Effector memory CD4-positive, alpha-beta T cell (primary cell): ENCODE measurements around the gene RBM11.

Source experiments
- DNase-seq, 3 donors: peaks; one replicate each; pipeline ENCODE4 v3.0.0-alpha.2; 2020
- H3K27ac ChIP-seq: 2 replicates; pipeline ENCODE4 v1.7.0; 2013; ENCODE audit warnings: mild to moderate bottlenecking, low read length, moderate library complexity; ENCODE audit not compliant: insufficient read depth, poor library complexity, severe bottlenecking
- H3K27me3 ChIP-seq: replicated peaks from 2 replicates; pipeline ENCODE4 v1.7.0; 2013; ENCODE audit warnings: mild to moderate bottlenecking, low read length; ENCODE audit not compliant: insufficient read depth, control insufficient read depth, poor library complexity, severe bottlenecking
- H3K36me3 ChIP-seq: 2 replicates; pipeline ENCODE4 v1.7.0; 2013; ENCODE audit warnings: mild to moderate bottlenecking, low read length, moderate library complexity; ENCODE audit not compliant: control insufficient read depth, insufficient read depth
- H3K4me1 ChIP-seq: 2 replicates; pipeline ENCODE4 v1.7.0; 2013; ENCODE audit warnings: low read length, mild to moderate bottlenecking; ENCODE audit not compliant: control insufficient read depth, insufficient read depth, poor library complexity, severe bottlenecking
- H3K4me3 ChIP-seq: 2 replicates; pipeline ENCODE4 v1.7.0; 2013; ENCODE audit warnings: low read length, low read depth, mild to moderate bottlenecking; ENCODE audit not compliant: insufficient read depth, poor library complexity, severe bottlenecking
- H3K9me3 ChIP-seq: 2 replicates; pipeline ENCODE4 v1.7.0; 2013; ENCODE audit warnings: mild to moderate bottlenecking, low read length, moderate library complexity; ENCODE audit not compliant: control insufficient read depth

RBM11 gene

DNA sequence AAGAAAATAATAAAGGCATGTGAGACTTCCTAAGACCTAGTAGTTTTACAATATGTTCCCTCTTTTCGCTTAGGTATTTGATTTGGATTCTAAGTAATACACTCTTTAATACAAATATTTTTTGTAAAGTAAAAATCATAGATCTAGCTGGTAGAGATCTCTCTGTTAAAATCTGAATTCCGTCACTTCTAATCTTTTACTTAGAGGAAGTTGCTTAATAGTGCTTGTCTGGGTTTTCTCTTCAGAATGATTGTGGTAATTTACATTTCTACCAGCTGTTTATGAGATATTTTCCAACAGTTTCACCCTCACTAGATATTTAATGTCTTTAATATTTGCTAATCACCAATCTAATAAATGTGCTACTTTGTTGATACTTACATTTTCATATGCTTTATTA lies 23.3 kb downstream of the RBM11 start:
- DNase-seq: no peak
- no peaks in the 10 kb centered on the region for H3K36me3 ChIP-seq
- H3K4me3 ChIP-seq: no peak overlapping the region
- no peaks in the 10 kb centered on the region for H3K9me3 ChIP-seq
- no peaks in the 10 kb centered on the region for H3K4me1 ChIP-seq
- no peaks in the 10 kb centered on the region for H3K27me3 ChIP-seq
- no peak overlapping the region for H3K27ac ChIP-seq

DNA sequence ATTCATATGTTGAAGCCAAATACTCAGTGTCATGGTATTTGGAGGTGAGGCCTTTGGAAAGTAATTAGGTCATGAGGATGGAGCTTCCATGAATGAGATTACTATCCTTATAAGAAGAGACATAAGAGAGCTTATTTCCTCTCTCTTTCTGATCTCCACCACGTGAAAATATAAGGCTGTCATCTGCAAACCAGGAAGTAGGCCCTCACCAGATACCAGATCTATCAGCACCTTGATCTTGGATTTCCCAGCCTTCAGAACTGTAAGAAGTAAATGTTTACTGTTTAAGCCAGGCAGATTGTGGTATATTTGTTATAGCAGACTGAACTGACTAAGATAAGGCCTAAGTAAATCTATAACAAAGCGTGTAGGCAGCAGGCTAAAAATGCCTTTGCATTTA lies 25.3 kb downstream of the RBM11 start:
- no peak overlapping the region for H3K4me3 ChIP-seq
- H3K4me1 ChIP-seq: no peaks in the 10 kb centered on the region
- H3K27ac ChIP-seq: no peak overlapping the region
- no peaks in the 10 kb centered on the region for H3K36me3 ChIP-seq
- no peak for DNase-seq
- H3K27me3 ChIP-seq: no peaks in the 10 kb centered on the region
- no peaks in the 10 kb centered on the region for H3K9me3 ChIP-seq

DNA sequence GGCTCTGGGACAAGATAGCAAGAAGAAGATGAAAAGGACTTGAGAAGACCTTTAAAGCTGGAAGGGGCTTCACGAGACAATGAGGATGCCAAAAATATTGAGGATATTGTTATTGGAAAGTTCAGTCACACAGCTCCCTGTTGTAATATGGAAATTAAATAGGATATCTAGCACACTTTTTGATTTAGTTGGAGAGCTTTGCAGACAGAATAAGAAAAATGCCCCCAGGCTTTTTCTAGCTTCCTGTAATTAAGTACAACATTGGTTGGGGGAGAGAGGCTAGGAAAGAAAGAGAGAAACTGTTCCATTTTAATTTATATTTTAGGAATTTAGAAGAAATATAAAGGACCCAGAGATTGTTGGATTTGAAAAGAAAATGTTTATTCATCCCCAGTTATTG lies 27.5 kb downstream of the RBM11 start:
- Histone ChIP-seq H3K4me1 (no peaks in the 10 kb centered on the region), H3K27ac (no peak overlapping the region), H3K27me3 (no peaks in the 10 kb centered on the region), H3K4me3 (no peak overlapping the region), H3K9me3 (no peaks in the 10 kb centered on the region), H3K36me3 (no peaks in the 10 kb centered on the region)
- no peak for DNase-seq

DNA sequence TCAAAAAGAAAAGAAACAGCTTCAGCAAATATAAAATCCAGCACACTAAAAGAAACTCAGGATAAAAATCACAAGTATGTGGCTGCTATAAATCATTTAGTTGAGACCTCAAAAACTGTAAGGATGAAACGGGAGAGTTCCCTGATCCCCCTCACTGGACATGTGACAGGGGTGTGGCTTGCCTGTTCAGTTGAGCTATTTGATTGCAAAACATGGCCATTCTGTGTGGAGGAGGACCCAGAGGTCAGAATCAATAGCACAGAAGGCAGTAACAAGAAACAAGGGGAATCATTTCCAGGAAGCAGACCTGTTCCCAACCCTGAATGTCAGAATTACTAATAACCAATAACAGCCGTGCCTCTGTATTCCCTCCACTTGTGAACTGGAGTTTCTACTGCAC lies 27.9 kb downstream of the RBM11 start:
- no peaks in the 10 kb centered on the region for H3K4me1 ChIP-seq
- H3K36me3 ChIP-seq: no peaks in the 10 kb centered on the region
- H3K27ac ChIP-seq: no peak overlapping the region
- no peaks in the 10 kb centered on the region for H3K27me3 ChIP-seq
- H3K4me3 ChIP-seq: no peak overlapping the region
- DNase-seq: no peak
- H3K9me3 ChIP-seq: no peaks in the 10 kb centered on the region

DNA sequence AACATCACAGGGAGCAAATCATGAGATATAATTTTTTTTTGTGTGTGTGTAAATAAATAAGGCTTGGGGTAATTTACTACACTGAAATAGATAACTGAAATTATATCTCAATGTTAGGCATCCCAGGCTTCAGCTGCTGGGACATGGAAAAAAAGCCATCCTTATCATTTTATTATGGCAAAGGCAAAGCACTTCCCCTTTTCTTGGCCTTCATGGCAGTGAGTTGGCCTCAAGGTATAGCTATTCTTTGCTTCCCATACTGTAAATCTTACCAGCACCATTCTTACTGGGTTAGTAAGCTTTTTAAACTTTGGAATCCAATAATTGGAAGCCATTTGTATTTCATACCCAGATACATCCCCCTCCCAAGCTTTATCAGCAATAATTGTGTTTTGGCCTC lies 29.0 kb downstream of the RBM11 start:
- Histone ChIP-seq H3K36me3 (no peaks in the 10 kb centered on the region), H3K27ac (no peak overlapping the region), H3K9me3 (no peaks in the 10 kb centered on the region), H3K4me1 (no peaks in the 10 kb centered on the region), H3K27me3 (no peaks in the 10 kb centered on the region), H3K4me3 (no peak overlapping the region)
- no peak for DNase-seq

DNA sequence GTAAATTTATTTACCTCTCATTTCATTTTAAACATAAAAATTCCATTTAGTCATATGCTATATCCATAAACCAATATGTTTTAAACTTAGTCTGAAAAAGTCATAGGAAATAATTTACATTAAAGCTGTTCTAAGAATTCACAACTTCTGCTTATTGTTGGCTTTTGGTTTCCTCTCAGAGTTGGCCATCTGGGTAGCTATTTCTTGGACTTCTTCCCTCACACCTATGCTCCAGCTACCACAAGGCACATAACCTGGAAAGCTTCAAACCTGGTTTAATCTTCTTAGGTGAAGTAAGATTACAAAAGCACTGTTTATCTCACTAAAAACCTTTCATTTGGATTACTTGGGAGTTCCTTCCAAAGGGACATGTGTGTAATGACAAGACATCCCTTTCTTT lies 29.8 kb downstream of the RBM11 start:
- Histone ChIP-seq H3K27ac (no peak overlapping the region), H3K4me3 (no peak overlapping the region), H3K36me3 (no peaks in the 10 kb centered on the region), H3K9me3 (no peaks in the 10 kb centered on the region), H3K4me1 (no peaks in the 10 kb centered on the region), H3K27me3 (no peaks in the 10 kb centered on the region)
- DNase-seq: no peak

DNA sequence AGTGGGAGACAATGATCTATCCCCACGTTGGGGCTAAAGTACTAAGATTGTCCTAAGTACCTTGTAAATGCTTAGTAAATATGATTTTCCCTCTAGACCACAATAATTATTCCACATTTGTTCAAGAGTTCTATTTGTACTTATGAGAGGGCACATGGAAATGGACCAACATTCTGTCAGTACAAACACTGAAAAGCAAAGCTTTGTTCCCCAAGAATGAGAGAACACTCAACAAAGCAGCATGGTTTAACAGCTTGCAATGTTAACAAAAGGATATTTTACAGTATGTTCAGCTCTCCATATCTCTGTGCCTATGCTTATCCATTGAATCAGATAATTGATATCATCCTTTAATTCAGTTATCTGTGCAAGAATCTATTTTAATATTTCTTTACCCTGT lies 35.4 kb downstream of the RBM11 start:
- Histone ChIP-seq H3K36me3 (no peaks in the 10 kb centered on the region), H3K9me3 (no peaks in the 10 kb centered on the region), H3K4me1 (no peaks in the 10 kb centered on the region), H3K27ac (no peak overlapping the region), H3K27me3 (no peaks in the 10 kb centered on the region), H3K4me3 (no peak overlapping the region)
- DNase-seq: no peak

DNA sequence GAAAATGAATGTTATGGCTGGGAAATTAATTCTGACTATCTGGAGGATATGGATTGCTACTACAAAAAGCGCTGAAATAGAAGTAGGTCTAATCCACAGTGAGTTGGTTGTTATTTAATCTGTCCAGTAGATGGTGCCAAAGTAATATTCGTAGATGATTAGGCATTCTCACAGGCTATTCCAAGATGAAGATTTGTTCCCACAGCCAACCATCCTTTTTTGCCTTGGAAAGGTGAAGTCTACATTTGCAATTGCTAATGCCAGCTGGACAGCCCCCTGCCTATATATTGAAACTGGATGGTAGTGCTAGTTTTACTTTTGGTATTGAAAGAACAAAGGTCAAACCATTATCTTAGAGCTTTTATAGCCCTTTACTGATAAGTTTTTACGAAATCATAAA lies 43.8 kb downstream of the RBM11 start:
- Histone ChIP-seq H3K27me3 (no peaks in the 10 kb centered on the region), H3K27ac (no peak overlapping the region), H3K4me1 (no peaks in the 10 kb centered on the region), H3K4me3 (no peak overlapping the region), H3K9me3 (no peaks in the 10 kb centered on the region), H3K36me3 (no peaks in the 10 kb centered on the region)
- DNase-seq: no peak

DNA sequence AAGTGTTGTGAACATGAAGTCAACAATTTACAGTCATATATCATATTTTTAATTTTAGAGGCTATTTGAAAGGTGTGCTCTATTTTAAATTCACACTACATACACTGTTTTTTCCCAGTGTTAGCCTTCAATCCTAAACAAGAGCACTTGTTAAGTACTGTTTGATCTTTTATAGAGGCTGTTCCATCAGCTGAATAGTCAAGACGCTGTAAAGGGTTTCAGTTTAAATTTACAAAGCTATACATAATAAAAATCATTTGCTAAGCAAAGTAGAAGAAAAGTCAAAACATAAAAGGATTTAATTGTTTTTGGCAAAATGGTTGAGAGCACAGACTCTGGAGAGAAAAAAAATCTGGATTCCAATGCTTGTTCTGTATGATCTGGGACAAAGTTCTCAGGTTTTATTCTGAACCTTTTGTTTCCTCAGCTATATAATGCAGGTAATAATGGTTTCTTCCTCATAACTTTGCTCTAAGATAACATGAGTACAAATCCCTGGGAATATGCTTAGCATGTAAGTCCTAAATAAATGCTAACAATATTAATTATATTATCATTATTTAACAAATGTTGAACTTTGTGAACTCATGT lies 44.3 kb downstream of the RBM11 start:
- Histone ChIP-seq H3K9me3 (no peaks in the 10 kb centered on the region), H3K4me1 (no peaks in the 10 kb centered on the region), H3K27ac (no peak overlapping the region), H3K36me3 (no peaks in the 10 kb centered on the region), H3K27me3 (no peaks in the 10 kb centered on the region), H3K4me3 (no peak overlapping the region)
- no peak for DNase-seq

DNA sequence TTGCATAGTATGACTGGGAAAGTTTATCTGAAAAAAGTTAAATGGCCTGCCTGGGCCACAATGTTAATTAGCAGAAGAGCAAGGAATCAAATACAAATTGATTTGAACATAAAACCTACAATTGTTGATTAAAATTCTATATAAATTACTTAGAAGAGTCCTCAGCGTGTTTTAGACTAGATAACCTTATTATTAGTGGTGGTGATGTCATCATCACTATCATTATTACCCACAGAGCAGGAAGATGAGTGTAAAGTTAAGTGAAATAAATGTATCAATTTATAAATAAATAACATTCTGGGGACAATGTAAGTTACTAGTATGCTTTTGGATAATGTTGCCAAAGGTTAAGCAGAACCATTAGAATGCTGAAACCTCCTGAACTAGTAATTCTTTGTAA lies 46.1 kb downstream of the RBM11 start:
- no peaks in the 10 kb centered on the region for H3K27me3 ChIP-seq
- H3K4me1 ChIP-seq: no peaks in the 10 kb centered on the region
- H3K9me3 ChIP-seq: no peaks in the 10 kb centered on the region
- H3K36me3 ChIP-seq: no peaks in the 10 kb centered on the region
- H3K27ac ChIP-seq: no peak overlapping the region
- H3K4me3 ChIP-seq: no peak overlapping the region
- no peak for DNase-seq

DNA sequence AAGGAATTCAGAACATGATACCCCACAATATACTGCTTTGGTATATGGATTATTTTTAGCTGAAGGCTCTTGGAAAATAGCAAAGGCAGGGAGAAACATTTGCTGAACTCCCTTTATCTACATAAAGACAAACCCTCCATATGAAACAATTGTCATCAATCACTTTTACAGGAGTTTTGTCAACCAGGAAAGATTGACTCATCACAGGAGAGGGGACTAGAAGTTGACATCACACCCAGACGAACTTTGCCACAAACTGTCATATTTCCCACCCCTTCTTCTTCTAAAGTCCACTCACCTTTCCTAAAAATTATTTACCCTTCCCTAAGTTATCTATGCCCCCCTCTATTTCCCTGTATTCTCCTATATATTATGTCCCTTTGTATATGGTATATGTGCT lies 47.9 kb downstream of the RBM11 start:
- no peaks in the 10 kb centered on the region for H3K27me3 ChIP-seq

More for the DNA sequence above, 47.9 kb downstream of the RBM11 start:
- Histone ChIP-seq H3K9me3 (no peaks in the 10 kb centered on the region), H3K4me3 (no peak overlapping the region), H3K4me1 (no peaks in the 10 kb centered on the region), H3K27ac (no peak overlapping the region), H3K36me3 (no peaks in the 10 kb centered on the region)
- no peak for DNase-seq
